Right hindlimb (tissue), 1 donor: ENCODE results near the gene SCYL1.
A peak's percentile ranks its signal among the peaks of the same experiment; 100 is the strongest.

Experiments used
- DNase-seq: peaks from one replicate; pipeline ENCODE4 v3.0.0-alpha.2; 2018

Gene SCYL1

DNA sequence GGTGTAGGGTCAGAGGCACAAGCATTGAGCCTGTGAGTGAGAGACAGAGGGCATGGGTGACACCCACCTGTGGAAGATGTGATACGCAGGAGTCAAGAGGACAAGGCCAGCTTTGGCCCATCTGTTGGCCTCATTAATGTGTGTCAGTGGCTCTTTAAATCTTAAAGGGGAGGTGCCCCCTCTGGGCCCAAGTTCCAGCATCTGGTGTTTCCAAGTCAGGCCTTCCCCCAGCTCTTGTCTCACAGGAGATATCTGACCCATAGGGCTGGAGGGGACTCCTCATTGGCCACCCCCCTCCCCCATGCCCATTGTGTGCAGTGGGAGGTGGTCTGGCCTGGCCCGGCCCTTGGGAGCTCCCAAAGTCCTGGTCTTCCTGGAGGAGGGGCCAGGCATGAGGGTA is 61.8 kb downstream of the SCYL1 start:
- peak; percentile 62 for DNase-seq
